AG08396 (cell line): ENCODE results near the gene FGF11.

Source experiments
- DNase-seq: peaks from one replicate; pipeline ENCODE4 v3.0.0; 2012; ENCODE audit warnings: low spot score, mixed read lengths

Gene FGF11

DNA sequence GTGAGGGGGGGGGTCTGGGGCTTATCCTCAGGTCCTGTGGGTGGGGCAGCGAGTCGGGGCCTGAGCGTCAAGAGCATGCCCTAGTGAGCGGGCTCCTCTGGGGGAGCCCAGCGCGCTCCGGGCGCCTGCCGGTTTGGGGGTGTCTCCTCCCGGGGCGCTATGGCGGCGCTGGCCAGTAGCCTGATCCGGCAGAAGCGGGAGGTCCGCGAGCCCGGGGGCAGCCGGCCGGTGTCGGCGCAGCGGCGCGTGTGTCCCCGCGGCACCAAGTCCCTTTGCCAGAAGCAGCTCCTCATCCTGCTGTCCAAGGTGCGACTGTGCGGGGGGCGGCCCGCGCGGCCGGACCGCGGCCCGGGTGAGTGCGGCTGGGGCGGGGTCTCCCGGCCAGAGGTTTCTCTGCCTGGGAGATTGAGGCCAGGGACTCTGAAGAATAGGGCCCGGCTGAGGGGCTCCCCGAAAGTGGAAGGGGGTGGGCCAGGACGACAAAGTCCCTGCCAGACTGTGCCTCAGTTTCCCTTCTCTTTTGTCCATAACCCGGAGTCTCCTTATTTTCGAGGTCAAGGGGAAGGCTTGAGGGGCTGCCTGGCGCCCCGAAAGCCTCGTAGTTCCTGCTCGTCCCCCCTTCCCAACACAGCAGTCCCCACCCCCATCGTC lies at the start of gene FGF11:
FGF11 (plus strand) TSS at position 51 of the 651 bp plus-strand sequence; CDS start at position 160, 109 bp downstream.
- DNase-seq = no peak

DNA sequence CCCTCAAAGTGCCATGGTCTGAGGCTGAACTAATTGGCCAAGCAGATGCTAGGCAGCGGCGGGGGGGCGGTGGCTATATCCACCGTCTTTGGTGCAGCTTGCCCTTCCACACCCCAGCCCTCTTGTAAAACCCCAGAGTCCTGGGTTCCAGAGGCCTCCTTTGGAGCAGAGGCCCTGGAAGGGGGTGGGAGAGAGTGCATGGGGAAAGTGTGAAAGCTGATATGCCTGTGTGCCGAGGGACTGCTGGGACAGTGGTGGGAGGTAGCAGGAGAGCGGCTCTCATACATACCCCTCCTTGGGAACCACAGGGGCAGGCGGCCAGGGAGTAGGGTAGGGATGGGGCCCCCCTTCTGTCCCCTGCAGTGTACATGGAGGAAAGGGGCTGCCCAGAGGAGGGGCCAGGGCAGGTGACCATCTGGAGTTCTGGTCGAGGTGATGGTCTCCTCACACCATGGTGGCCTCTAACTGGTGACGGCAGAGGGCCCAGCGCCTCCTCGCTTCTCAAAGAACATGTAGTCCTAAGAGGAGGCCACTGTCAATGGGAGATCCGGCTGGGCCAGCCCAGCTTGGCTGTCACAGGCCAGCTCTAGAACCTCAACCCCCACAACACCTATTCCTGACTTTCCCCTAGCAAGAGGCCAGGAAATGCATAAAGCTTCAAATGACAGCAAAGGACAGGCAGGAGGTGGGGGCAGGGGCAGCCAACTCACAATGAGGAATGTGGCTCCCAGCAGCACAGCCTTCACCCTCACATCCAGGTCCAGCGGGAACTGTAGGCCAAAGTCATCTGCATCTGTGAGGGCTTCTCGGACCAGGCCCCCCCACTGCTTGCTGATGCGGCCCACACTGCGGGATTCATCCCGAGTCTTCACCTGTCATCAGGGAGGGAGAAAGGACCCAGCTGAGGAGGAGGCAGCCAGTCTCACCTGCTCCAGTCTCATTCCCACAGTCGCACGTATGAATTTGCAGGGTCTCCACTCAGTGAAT lies 49.1 kb upstream of the FGF11 start:
- no peak for DNase-seq

DNA sequence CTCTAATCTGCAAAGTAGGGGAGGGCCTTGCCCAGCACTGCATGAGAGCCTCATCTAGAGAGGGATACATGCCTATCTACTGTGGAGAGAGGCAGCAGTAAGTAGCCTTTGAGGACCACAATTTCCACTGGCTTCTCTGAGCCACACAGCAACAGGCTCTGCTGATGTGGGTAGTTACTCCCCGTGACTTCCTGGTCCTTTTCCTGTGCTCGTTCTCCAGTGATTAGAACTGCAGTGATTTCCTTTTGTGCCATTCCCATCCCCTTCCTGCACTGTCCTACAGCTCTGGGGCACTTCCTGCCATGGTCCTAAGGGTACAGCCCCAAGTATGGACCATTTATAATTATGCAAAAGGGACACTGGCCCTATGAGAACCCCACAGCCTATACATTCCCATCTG lies 48.0 kb upstream of the FGF11 start:
- no peak for DNase-seq

DNA sequence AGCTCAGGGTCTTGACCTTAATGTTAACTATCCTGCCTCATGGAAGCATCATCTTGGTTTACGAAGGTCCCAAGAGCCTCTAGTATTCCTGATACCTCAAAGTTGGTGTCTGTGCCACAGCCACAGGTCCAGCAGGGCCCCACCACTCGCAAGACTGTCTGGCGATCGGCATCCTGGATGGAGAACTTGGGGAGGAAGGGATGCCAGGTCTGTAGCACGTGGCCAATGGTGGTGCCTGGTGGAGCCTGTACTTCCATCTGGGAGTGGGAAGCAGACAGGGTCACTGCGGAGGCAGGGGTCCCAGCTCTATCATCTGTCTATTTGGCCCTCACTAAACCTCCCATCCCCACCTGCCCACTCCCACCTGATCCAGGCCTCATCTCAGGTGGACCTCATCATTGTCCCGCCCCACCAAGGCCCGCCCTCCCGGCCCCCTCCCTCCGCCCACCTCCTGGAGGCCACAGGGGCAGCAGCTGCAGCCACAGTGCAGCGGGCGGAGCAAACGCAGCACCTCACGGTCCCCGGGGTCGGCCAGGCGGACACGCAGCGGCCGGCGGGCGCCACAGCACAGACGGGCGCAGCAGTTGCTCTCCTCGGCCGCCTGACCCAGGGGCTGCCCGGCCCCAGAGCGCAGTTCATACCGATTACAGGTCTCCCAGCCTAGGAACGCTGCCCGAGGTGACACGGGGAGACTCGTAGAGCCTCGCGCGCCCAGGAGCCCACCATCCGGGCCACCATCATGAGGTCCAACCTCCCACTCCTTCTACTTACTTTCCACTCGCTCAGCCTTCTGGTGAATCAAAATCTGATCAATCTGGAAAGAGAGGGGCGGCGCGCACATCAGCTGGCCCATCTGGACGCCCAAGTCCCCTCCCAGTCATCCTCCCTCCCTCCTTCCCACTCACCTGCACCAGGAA lies 46.4 kb upstream of the FGF11 start:
- no peak for DNase-seq

DNA sequence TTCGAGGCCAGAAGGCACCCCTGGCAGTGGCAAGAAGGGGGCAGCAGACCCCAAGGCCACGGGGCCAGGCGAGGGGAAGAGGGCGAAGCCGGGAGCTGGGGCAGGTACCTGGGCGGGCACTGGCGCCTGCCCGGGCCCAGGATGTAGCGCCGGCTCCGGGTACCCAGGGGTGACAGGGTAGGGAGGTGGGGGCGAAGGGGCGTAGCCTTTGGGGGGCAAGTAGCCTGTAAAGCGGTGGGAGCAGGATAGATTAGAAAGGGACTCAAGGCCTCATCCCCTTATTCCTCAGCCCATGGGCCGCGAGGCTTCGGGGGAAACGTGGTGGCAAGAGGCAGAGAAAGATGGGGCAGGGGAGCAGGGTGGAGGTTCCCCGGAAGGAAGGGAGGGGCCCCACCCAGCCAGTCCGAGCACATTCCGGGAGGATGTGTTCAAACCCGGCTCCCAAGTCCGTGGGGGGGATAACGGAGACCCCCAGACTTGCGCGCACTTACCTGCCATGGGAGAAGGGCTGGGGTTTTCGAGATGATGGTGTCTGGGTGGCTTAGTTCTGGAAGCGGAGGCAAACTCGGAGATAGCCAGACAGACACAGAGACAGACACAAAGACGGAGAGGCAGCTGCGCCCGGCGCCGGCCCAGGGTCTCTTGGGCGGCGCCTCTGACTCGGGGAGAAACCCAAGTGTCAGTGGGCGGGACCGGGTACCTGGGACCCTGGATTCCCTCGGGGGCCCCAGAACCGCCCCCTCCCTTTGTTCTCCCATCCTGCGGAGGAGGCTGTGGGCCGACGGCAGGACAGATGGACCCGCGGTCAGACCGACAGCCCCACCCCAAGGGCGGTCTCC lies 45.5 kb upstream of the FGF11 start:
- peak; percentile 71 for DNase-seq

DNA sequence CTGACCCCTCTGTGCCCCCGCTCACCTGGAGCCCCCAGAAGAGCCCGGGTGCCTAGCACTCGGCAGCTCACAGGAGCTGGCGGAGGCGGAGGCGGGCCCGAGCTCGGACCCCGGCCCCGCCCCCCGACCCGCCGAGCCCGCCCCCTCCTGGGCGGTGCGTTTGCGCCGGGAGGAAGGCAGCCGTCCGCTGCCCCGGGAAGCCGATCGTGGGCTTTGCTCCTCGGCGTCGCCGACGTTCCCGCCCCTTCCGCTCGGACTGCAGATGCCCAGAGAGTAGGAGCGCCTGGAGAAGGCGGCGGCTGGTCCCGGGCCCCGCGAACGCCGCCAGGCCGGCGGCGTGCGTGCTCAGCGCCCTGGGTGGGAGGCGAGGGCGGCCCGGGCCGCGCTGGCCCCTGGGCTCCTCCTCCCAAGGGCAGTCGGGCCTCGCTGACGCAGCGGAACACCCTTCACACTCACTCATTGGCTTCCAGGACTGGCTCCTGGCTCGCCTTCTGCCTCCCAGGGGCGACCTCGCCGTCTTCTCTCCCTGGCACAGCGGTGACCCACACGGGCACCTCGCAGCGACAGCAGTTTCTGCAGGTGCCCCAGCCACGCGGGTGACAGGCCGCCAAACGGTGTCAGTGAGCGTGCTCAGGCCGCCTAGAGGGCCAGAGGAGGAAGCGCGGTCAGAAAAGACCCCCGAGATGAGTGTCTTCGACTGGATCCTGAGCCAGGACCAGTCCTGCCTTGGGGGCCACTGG lies 44.7 kb upstream of the FGF11 start, which contains the start of gene PLSCR3:
PLSCR3 (minus strand) TSS at position 74 of the 740 bp plus-strand sequence. CDS start 415 bp downstream, outside the sequence.
- peak; percentile 96 for DNase-seq

DNA sequence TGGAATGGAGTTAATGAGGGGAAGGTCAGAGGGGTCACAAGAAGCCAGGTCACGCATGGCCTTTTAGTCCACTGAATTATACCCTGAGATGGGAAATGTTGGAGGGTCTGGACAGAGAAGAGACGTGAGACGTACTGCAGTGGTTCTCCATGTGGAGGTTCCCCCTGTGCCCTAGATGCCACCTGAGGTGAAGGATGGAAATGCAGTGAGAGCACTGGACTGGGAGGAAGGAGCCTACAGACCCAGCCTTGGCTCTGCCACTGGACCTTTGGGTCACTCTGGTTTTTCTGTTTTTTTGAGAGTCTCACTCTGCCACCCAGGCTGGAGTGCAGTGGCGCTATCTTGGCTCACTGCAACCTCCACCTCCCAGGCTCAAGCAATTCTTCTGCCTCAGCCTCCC lies 43.2 kb upstream of the FGF11 start:
- no peak for DNase-seq

DNA sequence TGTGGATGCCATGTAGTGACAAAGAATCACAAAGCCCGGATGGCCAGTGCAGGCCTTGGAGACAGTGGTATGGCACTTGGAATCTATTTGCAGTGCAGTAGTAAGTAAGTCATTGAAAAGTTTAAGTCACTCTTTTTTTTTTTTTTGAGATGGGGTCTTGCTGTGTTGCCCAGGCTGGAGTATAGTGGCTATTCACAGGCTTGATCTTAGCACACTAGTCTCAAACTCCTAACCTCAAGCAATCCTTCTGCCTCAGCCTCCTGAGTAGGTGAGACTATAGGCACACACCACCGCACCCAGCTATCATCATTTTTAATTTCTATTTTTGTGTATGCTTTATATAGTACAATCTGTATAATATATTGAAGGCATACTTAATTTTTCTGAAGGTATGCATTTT lies 40.7 kb upstream of the FGF11 start:
- DNase-seq = no peak

DNA sequence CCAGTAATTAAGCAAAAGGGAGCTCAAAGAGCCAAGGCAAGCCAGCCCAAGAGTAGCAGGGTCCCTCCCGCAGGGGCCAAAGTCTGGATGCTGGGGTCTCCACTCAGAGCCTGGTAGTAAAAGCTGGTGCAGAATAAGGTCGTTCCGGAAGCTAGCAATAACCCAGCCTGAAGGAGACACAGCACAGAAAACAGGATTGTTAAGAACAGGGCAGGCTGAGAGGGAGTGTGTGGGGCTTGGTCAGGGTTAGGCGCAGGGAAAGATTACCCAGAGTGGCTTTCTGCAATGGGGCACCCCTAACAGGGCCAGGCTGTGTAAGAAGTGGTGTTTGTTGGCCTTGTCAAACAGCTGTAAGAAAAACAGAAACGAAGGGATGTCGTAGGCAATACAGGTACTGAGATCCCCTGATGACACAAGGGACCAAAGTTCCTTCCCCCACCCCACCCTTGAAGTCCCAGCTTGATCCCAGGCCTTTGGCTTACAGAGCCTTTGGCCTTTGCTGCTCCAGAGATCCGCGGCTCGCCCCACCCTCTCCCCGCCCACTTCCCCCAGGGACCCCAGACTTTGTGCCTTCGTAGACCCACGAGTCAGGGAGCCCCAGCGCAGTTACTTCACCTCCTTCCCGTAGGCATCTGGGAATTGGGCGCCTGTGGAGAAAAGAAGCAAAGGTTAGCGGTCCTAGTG lies 36.1 kb upstream of the FGF11 start:
- DNase-seq = no peak

DNA sequence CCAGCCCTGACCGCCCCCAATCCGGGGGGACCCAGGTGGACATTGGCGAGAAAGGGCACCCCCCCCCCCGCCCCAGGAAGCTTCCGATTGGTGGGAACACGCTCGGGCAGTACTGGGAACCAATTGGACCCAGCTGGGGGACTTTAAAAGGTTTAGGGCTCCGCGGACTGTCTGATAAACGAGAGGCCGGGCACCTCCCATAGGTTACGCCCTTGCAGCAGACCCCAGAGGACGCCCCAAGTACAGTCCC lies 35.7 kb upstream of the FGF11 start:
- peak; percentile 85 for DNase-seq

DNA sequence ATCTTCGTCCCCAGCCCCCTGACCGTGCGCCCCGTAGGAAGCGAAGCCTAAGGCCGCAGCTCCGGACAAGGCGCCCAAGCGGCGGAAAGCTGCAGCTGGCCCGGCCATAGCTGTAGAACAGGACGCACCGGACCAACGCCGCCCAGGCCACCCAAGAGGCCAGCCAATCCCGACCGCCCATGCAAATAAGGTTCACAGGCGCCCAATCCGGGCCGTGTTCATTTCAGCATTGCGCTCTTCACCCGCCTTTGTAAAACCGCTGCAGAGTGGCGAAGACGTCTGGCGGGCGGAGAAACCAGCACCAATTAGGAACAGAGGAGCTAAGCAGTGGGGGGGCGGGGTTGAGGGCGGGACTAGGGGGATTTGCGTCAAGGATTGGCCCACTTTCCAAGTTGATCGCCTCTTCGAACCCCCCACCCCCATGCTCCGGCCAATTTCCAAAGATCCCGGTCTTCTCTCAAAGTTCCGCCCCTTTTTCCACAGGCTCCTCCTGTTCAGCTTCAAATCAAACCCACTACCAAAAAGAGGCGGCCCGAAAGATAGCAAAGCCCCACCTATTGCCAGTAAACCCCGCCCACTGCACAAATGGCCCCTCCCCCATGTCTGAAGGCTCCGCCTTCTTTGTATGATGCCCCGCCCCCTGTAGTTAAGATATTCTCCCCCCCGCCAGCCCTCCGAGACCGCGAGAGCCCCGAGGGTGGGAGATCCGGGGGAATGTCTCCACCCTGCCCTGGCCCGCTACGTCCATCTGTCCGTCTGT lies 35.2 kb upstream of the FGF11 start, which contains the start of gene TMEM256:
TMEM256 (minus strand) TSS at position 121 of the 760 bp plus-strand sequence; CDS start at position 108, 13 bp downstream.
- peak; percentile 97 for DNase-seq

DNA sequence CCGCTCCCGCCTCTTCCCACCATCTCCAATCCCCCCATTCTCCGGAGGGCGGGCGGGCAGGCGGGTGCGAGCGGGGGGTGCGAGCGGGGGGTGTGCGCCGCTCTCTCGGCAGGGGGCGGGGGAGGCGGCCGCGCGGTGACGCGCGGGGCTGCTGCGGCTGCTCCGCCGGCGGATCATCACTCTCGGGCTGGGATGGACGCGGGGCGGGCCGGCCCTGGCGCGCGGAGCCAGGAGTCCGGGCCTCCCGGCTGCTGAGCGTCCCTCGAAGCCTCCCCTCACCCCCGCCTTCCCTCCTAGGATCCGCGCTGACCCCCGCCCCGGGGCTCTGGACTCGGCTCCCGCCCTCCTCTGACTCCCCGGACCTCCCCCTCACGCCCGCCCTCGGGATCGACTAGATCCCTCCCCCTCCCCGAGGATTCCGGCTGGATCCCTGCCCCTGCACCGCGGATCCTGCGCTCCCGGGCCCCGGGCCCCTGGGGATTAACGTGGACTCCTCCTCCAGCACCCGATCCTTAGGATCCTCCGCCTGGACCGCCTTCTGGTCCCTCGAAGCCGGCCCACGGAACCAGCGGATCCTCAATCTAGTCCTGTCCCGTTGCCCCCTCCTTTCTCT lies 34.5 kb upstream of the FGF11 start:
- peak; percentile 89 for DNase-seq

DNA sequence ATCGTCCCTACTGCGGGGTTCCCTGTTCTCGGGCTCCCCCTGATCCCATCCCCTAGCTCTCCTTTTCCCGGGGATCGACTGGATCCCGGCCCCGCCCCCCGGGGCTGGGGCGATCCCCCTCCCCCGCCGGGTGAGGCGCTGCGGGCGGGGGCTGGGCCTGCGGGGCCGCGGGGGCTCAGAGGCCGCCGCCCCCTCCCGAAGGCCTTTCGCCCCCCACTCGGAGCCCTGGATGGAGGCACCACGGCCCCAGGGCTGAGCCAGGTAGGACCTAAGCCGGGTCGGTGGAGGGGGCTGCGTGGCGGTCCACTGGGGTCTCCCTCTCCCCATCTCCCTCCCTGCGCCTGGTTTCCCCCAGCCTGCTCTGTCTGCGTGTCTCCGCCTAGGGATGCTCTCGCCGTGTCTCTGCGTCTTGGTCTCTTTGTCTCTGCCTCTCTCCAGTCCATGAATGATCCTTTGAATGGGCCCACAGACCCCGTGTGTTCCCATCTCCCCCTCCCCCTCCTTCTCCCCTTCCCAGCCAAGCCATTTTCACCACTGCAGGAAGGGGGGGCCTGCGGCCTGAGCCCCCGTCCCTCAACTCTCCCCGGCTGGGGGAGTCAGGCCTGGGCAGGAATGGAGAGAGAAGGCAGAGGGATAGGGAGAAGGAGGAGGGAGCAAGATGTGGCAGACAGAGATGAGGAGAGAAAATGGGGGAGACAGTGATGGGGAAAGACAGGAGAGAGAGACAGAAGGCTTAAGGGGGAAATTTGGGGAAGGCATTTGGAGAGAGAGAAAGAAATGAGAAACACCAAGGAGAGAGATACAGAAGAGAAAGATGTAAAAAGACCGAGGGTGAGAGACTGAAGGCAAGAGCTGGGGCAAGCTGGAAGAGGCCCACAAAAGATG lies 33.7 kb upstream of the FGF11 start:
- peak; percentile 50 for DNase-seq

DNA sequence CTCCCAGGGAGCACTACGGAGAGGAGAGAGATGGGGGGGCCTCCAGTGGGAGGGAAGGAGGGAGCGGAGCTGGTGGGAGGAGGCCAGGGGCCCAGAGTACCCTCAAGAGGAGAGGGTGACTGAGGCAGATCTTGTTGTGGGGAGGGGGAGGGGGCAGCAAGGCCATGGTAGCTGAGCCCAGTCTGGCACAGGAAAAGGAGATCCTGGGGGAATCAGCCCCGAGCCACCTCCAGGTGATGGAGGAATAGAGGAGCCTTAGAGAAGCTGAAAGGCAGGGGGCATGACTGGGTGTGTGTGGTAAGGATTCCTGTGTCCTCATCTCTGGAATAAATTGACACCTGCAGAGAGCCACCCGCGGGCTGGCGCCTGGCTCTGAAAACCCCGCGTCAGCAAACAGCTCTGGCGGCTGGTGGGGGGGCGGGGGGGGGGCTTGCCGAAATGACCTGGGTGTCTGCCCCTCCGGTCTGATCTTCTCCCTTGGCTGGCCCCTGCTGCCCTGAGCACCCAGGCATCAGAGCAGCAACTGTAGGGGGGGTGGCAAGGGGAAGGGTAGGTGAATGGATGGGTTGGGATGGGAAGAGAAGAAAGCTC lies 33.0 kb upstream of the FGF11 start:
- DNase-seq = no peak

DNA sequence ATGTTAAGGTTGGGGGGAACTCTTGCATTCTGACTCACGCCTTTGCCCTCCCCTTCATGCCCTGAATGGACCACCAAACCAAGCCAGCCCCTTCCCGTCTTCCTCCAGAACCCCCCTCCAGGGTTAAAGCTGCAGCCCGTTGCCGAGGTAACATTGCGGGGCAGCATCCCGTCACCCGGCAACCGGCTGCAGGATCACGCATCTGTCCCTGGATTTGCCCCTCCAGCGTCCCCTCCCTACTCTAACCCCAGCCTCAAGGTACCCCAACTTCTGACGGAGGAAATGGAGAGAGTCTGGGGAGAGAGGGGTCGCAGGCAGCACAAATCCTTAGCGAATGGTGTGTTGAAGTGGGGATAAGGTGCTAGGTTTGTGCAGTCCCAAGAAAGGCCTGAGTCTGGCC lies 32.2 kb upstream of the FGF11 start:
- no peak for DNase-seq

DNA sequence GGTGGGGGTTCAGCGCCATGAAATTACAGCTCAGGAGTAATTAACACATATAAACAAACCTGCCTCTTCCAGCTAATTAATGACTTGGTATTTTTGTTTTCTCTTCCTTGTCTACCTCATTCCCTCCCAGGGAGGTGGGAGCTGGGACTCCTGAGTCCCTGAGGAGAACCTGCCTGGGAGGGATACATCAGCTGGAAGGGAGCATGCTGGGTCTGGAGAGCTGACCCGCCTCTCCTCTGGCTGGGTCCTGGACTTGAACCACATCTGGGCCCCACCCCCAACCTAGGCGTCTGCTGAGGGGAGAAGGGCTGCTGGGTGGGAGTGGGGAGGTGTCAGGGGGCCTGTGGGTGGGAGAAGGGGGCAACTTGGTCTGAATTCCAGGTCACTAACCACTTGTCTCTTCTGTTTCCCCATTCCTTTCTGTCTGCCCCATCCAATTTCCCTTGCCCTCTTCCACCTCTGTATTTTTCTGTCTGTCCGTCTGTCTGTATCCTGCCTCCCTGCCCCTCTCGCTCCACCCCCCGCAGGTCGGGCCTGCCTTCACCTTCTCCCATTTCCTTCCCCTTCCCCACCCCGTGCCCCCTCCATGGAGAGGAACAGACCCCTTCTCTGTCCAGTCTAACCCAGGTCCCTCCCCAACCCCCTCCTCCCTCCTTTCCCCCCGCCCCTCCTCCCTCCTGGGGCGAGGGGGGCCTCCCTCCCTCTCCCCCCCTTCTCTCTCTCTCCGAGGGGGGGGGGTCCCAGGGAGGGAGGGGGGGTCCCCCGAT lies 31.6 kb upstream of the FGF11 start, which contains the start of gene NLGN2:
NLGN2 (plus strand) TSS at position 361 of the 767 bp plus-strand sequence. CDS start 411 bp downstream, outside the sequence.
- no peak for DNase-seq
